IMR-90 (cell line): Measurements from ENCODE around the gene SLC10A6. TPM values are rescaled to one million over a fixed set of nuclear protein-coding genes. Genes with fewer than 3 reads are reported as not detected.

Experiments
- ATAC-seq: fragments of 200-7000 bp; cut with Tn5 transposase; 2 replicates; pipeline ENCODE4 v1.9.1; 2020; ENCODE audit warnings: low read depth, mild to moderate bottlenecking, moderate library complexity
- BruUV-seq: library from RNA; stranded (reverse); fragments of 400-500 nt; replicated peaks from 2 replicates; lab custom pipeline; 2021; lab: Mats Ljungman, UMichigan
- CTCF ChIA-PET: fragments of 300-600 bp; formaldehyde crosslinking; extraction: SDS; loops from one replicate; lab custom pipeline; 2021; ENCODE audit warnings: antibody characterized with exemption; lab: Yijun Ruan, JAX
- POLR2A ChIA-PET: fragments of 300-600 bp; sonication (Branson Sonifier 250); formaldehyde crosslinking; loops from one replicate; lab custom pipeline; 2022; ENCODE audit warnings: antibody characterized with exemption; ENCODE audit not compliant: unreplicated experiment; lab: Charles Lee
- DNase-seq: peaks from one replicate; pipeline ENCODE4 v3.0.0; 2013
- H2AFZ ChIP-seq: replicated peaks from 2 replicates; pipeline ENCODE3; 2013; ENCODE audit warnings: low read length, mild to moderate bottlenecking; ENCODE audit not compliant: poor library complexity
- H2AK5ac ChIP-seq: 2 replicates; pipeline ENCODE4 v1.6.1; 2013; ENCODE audit warnings: low read depth, low read length, inconsistent platforms
- H2AK9ac ChIP-seq: replicated peaks from 2 replicates; pipeline ENCODE3; 2013; ENCODE audit warnings: mild to moderate bottlenecking, low read depth, low read length, moderate library complexity; ENCODE audit not compliant: poor library complexity
- H2BK120ac ChIP-seq: 2 replicates; pipeline ENCODE4 v1.6.1; 2013; ENCODE audit warnings: low read depth, low read length, inconsistent platforms
- H2BK15ac ChIP-seq: 3 replicates; pipeline ENCODE4 v1.6.1; 2013; ENCODE audit warnings: low read depth, low read length, inconsistent platforms
- H2BK20ac ChIP-seq: 2 replicates; pipeline ENCODE4 v1.6.1; 2013; ENCODE audit warnings: low read depth, mild to moderate bottlenecking, inconsistent platforms, low read length, moderate library complexity
- H2BK5ac ChIP-seq: 2 replicates; pipeline ENCODE4 v1.6.1; 2013; ENCODE audit warnings: mild to moderate bottlenecking, low read depth, low read length, inconsistent platforms; ENCODE audit not compliant: poor library complexity, severe bottlenecking
- H3K14ac ChIP-seq: replicated peaks from 2 replicates; pipeline ENCODE4 v1.6.1; 2013; ENCODE audit warnings: low read depth, low read length, inconsistent platforms
- H3K18ac ChIP-seq: 2 replicates; pipeline ENCODE4 v1.6.1; 2013; ENCODE audit warnings: low read depth, low read length, control low read depth
- H3K23ac ChIP-seq: 2 replicates; pipeline ENCODE4 v1.6.1; 2013; ENCODE audit warnings: low read depth, low read length, inconsistent platforms
- H3K27ac ChIP-seq: 2 replicates; pipeline ENCODE4 v1.5.1; 2013; ENCODE audit warnings: mild to moderate bottlenecking, control low read depth, low read length; ENCODE audit not compliant: insufficient read depth
- H3K27me3 ChIP-seq: 2 replicates; pipeline ENCODE4 v1.6.1; 2013; ENCODE audit warnings: low read length; ENCODE audit not compliant: control insufficient read depth, insufficient read depth
- H3K36me3 ChIP-seq: 2 replicates; pipeline ENCODE4 v1.6.1; 2013; ENCODE audit warnings: low read length, mixed read lengths; ENCODE audit not compliant: control insufficient read depth, insufficient read depth
- H3K4ac ChIP-seq: 2 replicates; pipeline ENCODE4 v1.6.1; 2013; ENCODE audit warnings: low read depth, low read length, inconsistent platforms
- H3K4me1 ChIP-seq: 2 replicates; pipeline ENCODE4 v1.6.1; 2013; ENCODE audit warnings: low read length, mixed read lengths; ENCODE audit not compliant: control insufficient read depth, insufficient read depth
- H3K4me2 ChIP-seq: 2 replicates; pipeline ENCODE4 v1.6.1; 2013; ENCODE audit warnings: low read depth, mild to moderate bottlenecking, control low read depth, low read length, moderate library complexity
- H3K4me3 ChIP-seq: 2 replicates; pipeline ENCODE4 v1.5.1; 2013; ENCODE audit warnings: low read depth, mild to moderate bottlenecking, control low read depth, low read length, moderate library complexity; ENCODE audit not compliant: insufficient read depth
- H3K56ac ChIP-seq: 2 replicates; pipeline ENCODE4 v1.6.1; 2013; ENCODE audit warnings: low read length, inconsistent platforms; ENCODE audit not compliant: insufficient read depth; ENCODE audit errors: extremely low read depth
- H3K79me1 ChIP-seq, 2 experiments: 2 replicates each; pipeline ENCODE4 v1.6.1; 2013; ENCODE audit warnings: low read length in 2 of 2, inconsistent platforms in 1 of 2, low read depth in 1 of 2
- H3K9ac ChIP-seq: 2 replicates; pipeline ENCODE4 v1.6.1; 2013; ENCODE audit warnings: low read depth, low read length, control low read depth
- H3K9me1 ChIP-seq: 2 replicates; pipeline ENCODE4 v1.6.1; 2013; ENCODE audit warnings: low read length, inconsistent platforms; ENCODE audit not compliant: insufficient read depth
- H3K9me3 ChIP-seq: 2 replicates; pipeline ENCODE4 v1.6.1; 2013; ENCODE audit warnings: low read length; ENCODE audit not compliant: control insufficient read depth, insufficient read depth
- H4K20me1 ChIP-seq: 2 replicates; pipeline ENCODE4 v1.6.1; 2013; ENCODE audit warnings: low read length, inconsistent platforms; ENCODE audit not compliant: insufficient read depth
- H4K5ac ChIP-seq: 2 replicates; pipeline ENCODE4 v1.6.1; 2013; ENCODE audit warnings: mild to moderate bottlenecking, low read depth, low read length, control low read depth
- H4K8ac ChIP-seq, 2 experiments: 2 replicates each; pipeline ENCODE4 v1.6.1; 2013; ENCODE audit warnings: low read depth in 2 of 2, low read length in 2 of 2, control low read depth in 1 of 2, inconsistent platforms in 1 of 2
- H4K91ac ChIP-seq: 2 replicates; pipeline ENCODE4 v1.6.1; 2013; ENCODE audit warnings: low read depth, low read length, inconsistent platforms; ENCODE audit not compliant: insufficient read depth
- BHLHE40 ChIP-seq: fragments of 150-350 bp; IDR thresholded peaks from 2 replicates; pipeline ENCODE4 v1.6.1; 2016; ENCODE audit warnings: mild to moderate bottlenecking, low read depth, low read length
- CEBPB ChIP-seq: IDR thresholded peaks from 2 replicates; pipeline ENCODE4 v1.6.1; 2012; ENCODE audit warnings: low read depth, low read length, improper control_type of control experiment
- ELK1 ChIP-seq: fragments of 150-350 bp; IDR thresholded peaks from 2 replicates; pipeline ENCODE4 v1.6.1; 2016; ENCODE audit warnings: low read depth, mild to moderate bottlenecking, low read length, moderate library complexity, borderline replicate concordance
- MAZ ChIP-seq: IDR thresholded peaks from 2 replicates; pipeline ENCODE4 v1.6.1; 2012; ENCODE audit warnings: low read depth, mild to moderate bottlenecking, low read length, improper control_type of control experiment, moderate library complexity, borderline replicate concordance
- RFX5 ChIP-seq: IDR thresholded peaks from 2 replicates; pipeline ENCODE4 v1.8.0; 2012; ENCODE audit warnings: low read depth, mild to moderate bottlenecking, low read length, moderate library complexity
- WGBS, 2 experiments: methylation state at CpG; one replicate each; pipeline versions ENCODE4 v1.1.5 to v1.1.7; 2013; ENCODE audit warnings: missing lambda C conversion rate in 2 of 2; ENCODE audit not compliant: insufficient read length in 1 of 2; ENCODE audit errors: extremely low coverage in 2 of 2; 5-methylcytosine and 5-hydroxymethylcytosine counted together
- dilution Hi-C: fragments of 300-500 bp; cut with HindIII; formaldehyde crosslinking; loops from one replicate; pipeline ENCODE4 v1.14.3; 2018; ENCODE audit warnings: low sequenced_read_pairs; ENCODE audit not compliant: unreplicated experiment
- in situ Hi-C: fragments of 300-500 bp; cut with MboI; formaldehyde crosslinking; loops from 3 replicates; pipeline ENCODE4 v1.14.3; 2019; ENCODE audit warnings: low sequenced_read_pairs, inconsistent platforms, mixed read lengths
- intact Hi-C: fragments of 100-400 bp; cut with micrococcal nuclease; formaldehyde crosslinking; loops from 2 replicates; pipeline ENCODE4 v1.10.0; 2022
- polyA plus RNA-seq, 3 experiments: library from polyadenylated mRNA; depleted of rRNA; stranded (reverse); fragments of >200 nt; gene quantifications; 2 replicates each; pipeline ENCODE4 v1.2.3, GENCODE V29; 2012; ENCODE audit warnings: low replicate concordance in 1 of 3
- total RNA-seq: library from RNA; depleted of rRNA; stranded (reverse); fragments of >200 nt; gene quantifications from 2 replicates; pipeline ENCODE4 v1.2.3, GENCODE V29; 2012

The SLC10A6 gene
- total and polyA plus RNA-seq, 2 of the 4 experiments (the other 2 are of a cell fraction), result not detected

- H3K18ac ChIP-seq, result peak overlapping the region; percentile 66; the same call in 1 of the 2 replicates
- peak overlapping the region; percentile 78 for H4K91ac ChIP-seq
- H4K8ac ChIP-seq, result peak overlapping the region in 1 of 2 experiments; percentile 89; a peak in 2 of 4 replicates
- peak; percentile 68; the same call in 1 of the 2 replicates for TF ChIP-seq BHLHE40
- TF ChIP-seq CEBPB, result no peak
- TF ChIP-seq MAZ, result peak; percentile 59; the same call in 1 of the 2 replicates
- TF ChIP-seq ELK1, result no peak
- no peak for TF ChIP-seq RFX5
- 0 out of 2 replicates have a peak overlapping the region, but pooled peaks have one; percentile 9 for H3K56ac ChIP-seq
- H2BK120ac ChIP-seq, result peak overlapping the region; percentile 97
- H3K4ac ChIP-seq, result peak overlapping the region; percentile 97
- peak overlapping the region; percentile 2 for H2AK9ac ChIP-seq
- dilution Hi-C loops, result no loop called here
- H3K9me1 ChIP-seq, result peaks cover 23% of the 10 kb centered on the region
- peak overlapping the region; percentile 9 for H2AFZ ChIP-seq
- peak overlapping the region; percentile 93 for H2AK5ac ChIP-seq
- ChIA-PET POLR2A (no interaction called here), CTCF (no interaction called here)
- peak overlapping the region; percentile 76; the same call in 1 of the 2 replicates for H3K27ac ChIP-seq
- peak overlapping the region; percentile 76 for H3K14ac ChIP-seq
- peak overlapping the region; percentile 85; the same call in 2 of the 3 replicates for H2BK15ac ChIP-seq
- peak overlapping the region; percentile 96 for H2BK20ac ChIP-seq
- no peaks in the 10 kb centered on the region for H3K79me1 ChIP-seq
- H3K9ac ChIP-seq, result no peak overlapping the region
- H3K4me3 ChIP-seq, result no peak overlapping the region
- peak overlapping the region; percentile 74; the same call in 1 of the 2 replicates for H3K23ac ChIP-seq
- H4K5ac ChIP-seq, result peak overlapping the region; percentile 46; the same call in 1 of the 2 replicates
- no peaks in the 10 kb centered on the region for H3K36me3 ChIP-seq
- no TSS peak for BruUV-seq
- H2BK5ac ChIP-seq, result peak overlapping the region; percentile 84
- intact Hi-C loops, result loop anchor here (5.0 kb wide), 1 partner anchor 57 kb away; the partner anchor contains the start of gene C4orf36
- H3K4me2 ChIP-seq, result peak overlapping the region; percentile 3; the same call in 1 of the 2 replicates
- 0 out of 2 replicates have a peak, but pooled peaks cover 2% of the 10 kb centered on the region for H3K9me3 ChIP-seq
- no peaks in the 10 kb centered on the region for H4K20me1 ChIP-seq
- H3K27me3 ChIP-seq, result no peaks in the 10 kb centered on the region
- in situ Hi-C loops, result no loop called here
- no CpG with 5 or more reads among the region's 3 CpGs for WGBS, 2 experiments
- DNase-seq (peak; percentile 89), ATAC-seq (peak; percentile 71)
- H3K4me1 ChIP-seq, result peaks cover 25% of the 10 kb centered on the region
Observed at GRCh38 chr4:86834901-86835300, 14.3 kb downstream of the SLC10A6 start.
